ENCODE data around the gene PGC.

DNA sequence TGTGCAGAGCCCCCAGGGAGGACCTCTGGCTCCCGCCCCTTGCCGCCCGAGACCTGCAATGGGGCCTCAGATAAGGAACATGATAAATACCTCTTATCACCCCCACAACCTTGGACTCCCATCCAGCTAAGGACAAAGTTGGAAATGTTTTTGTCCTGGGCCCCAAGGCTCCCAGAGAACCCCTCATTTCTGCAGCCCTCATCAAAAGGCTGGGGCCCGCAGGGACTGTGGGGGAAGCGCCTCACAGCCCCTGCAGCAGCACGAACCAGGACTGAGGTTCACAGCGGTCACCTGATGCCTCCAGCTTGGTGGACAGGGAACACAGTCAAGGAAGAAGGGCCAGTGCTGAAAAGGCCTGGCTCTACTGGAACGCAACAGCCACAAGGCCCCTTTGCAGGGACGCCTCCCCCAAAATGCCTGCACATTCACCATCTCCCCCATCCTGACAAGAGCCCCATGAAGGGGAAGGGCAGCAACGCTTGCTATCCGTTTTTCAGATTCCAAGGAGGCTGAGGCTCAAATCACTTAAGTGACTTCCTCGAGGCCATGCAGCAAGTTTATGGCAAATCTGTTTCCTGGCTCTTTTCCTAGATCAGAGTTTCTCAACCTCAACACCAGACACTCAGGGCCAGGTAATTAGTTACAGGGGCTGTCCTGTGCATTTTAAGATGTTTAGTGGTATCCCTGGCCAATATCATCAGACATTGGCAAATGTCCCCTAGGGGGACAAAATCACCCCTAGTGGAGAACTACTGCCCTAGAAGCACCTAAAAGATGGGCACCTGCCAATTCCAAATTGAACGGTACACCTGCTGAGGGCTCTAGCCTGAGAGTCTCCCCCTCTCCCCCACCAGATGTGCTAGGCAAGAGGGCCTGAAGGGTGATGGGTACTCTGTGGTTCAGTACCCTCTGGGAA lies 22.4 kb downstream of the PGC start:
- TF ChIP-seq, protein P1, sequence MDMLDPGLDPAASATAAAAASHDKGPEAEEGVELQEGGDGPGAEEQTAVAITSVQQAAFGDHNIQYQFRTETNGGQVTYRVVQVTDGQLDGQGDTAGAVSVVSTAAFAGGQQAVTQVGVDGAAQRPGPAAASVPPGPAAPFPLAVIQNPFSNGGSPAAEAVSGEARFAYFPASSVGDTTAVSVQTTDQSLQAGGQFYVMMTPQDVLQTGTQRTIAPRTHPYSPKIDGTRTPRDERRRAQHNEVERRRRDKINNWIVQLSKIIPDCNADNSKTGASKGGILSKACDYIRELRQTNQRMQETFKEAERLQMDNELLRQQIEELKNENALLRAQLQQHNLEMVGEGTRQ (IDR thresholded peaks at IDR 0.05; ENCODE audit: borderline replicate concordance, low read depth, low read length): no peak
- TF ChIP-seq, protein P2, sequence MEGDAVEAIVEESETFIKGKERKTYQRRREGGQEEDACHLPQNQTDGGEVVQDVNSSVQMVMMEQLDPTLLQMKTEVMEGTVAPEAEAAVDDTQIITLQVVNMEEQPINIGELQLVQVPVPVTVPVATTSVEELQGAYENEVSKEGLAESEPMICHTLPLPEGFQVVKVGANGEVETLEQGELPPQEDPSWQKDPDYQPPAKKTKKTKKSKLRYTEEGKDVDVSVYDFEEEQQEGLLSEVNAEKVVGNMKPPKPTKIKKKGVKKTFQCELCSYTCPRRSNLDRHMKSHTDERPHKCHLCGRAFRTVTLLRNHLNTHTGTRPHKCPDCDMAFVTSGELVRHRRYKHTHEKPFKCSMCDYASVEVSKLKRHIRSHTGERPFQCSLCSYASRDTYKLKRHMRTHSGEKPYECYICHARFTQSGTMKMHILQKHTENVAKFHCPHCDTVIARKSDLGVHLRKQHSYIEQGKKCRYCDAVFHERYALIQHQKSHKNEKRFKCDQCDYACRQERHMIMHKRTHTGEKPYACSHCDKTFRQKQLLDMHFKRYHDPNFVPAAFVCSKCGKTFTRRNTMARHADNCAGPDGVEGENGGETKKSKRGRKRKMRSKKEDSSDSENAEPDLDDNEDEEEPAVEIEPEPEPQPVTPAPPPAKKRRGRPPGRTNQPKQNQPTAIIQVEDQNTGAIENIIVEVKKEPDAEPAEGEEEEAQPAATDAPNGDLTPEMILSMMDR (IDR thresholded peaks at IDR 0.05): peak; percentile 8; the same call in 1 of the 2 replicates
- TF ChIP-seq POLR2AphosphoS5 (IDR thresholded peaks at IDR 0.05; ENCODE audit: low read depth, low read length): no peak
- no peak for TF ChIP-seq EZH2phosphoT487 (IDR thresholded peaks at IDR 0.05; ENCODE audit: borderline replicate concordance, low read depth)
- TF ChIP-seq, protein P3, sequence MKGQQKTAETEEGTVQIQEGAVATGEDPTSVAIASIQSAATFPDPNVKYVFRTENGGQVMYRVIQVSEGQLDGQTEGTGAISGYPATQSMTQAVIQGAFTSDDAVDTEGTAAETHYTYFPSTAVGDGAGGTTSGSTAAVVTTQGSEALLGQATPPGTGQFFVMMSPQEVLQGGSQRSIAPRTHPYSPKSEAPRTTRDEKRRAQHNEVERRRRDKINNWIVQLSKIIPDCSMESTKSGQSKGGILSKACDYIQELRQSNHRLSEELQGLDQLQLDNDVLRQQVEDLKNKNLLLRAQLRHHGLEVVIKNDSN (IDR thresholded peaks at IDR 0.05; ENCODE audit: borderline replicate concordance, low read depth): no peak
- no peak for TF ChIP-seq JUND (IDR thresholded peaks at IDR 0.05)
